Measurements from ENCODE around the gene AMOT. TPM values are rescaled to one million over a fixed set of nuclear protein-coding genes. Genes with fewer than 3 reads are reported as not detected.

Gene AMOT
- polyA plus RNA-seq, 1 of the 3 experiments (the other 2 are of a cell fraction) = 3.4 TPM

- ChIA-PET CTCF (interaction anchor here (0.9 to 1.2 kb wide), 2 partner anchors 21 to 23 kb away, joined by 3 read pairs; no protein-coding TSS in a partner anchor), POLR2A (no interaction called here)
- H4K20me1 ChIP-seq (ENCODE audit: insufficient read depth) = no peaks in the 10 kb centered on the region
- H3K36me3 ChIP-seq (replicated peaks in 1 of 2; ENCODE audit: control insufficient read depth in 1 of 2, insufficient read depth in 2 of 2, low read length in 1 of 2) = no peaks in the 10 kb centered on the region
- peaks cover under 1% of the 10 kb centered on the region; the same call in 1 of the 2 replicates for H3K27me3 ChIP-seq (ENCODE audit: insufficient read depth)
- no peak overlapping the region for H3K27ac ChIP-seq (ENCODE audit: low read depth in 2 of 2, low read length in 1 of 2)
- WGBS (ENCODE audit: low lambda C conversion rate) = 24% methylated on average over 2 of the region's 2 CpGs
- no peak overlapping the region for H3K4me2 ChIP-seq
- H3K9me3 ChIP-seq = no peaks in the 10 kb centered on the region
- no peak overlapping the region for H2AFZ ChIP-seq (ENCODE audit: low read depth)
- no peaks in the 10 kb centered on the region for H3K4me1 ChIP-seq (ENCODE audit: control insufficient read depth in 1 of 2, insufficient read depth in 2 of 2, low read depth in 1 of 2, low read length in 1 of 2)
- H3F3A ChIP-seq (replicated peaks; ENCODE audit: insufficient read depth) = no peaks in the 10 kb centered on the region
- no peak for DNase-seq
- no peaks in the 10 kb centered on the region for H3K79me2 ChIP-seq (ENCODE audit: insufficient read depth)
- H3K9ac ChIP-seq = no peak overlapping the region
- TF ChIP-seq ZBTB33 (IDR thresholded peaks at IDR 0.05; ENCODE audit: borderline replicate concordance, low read depth) (no peak), MXI1 (IDR thresholded peaks at IDR 0.05; ENCODE audit: low read depth, low read length) (no peak), USF2 (IDR thresholded peaks at IDR 0.05; ENCODE audit: borderline replicate concordance, low read depth, low read length) (no peak), SIN3A (IDR thresholded peaks at IDR 0.05; ENCODE audit: borderline replicate concordance, low read depth, low read length) (no peak), JUND (IDR thresholded peaks at IDR 0.05) (no peak), MEF2A (IDR thresholded peaks at IDR 0.05; ENCODE audit: borderline replicate concordance, low read depth) (no peak), NRF1 (IDR thresholded peaks at IDR 0.05; ENCODE audit: low read depth, low read length) (no peak), GABPA (IDR thresholded peaks at IDR 0.05; ENCODE audit: low read depth) (no peak), FOXJ3 (CRISPR knock-in tag; IDR thresholded peaks at IDR 0.05) (no peak), TAF1 (IDR thresholded peaks at IDR 0.05; ENCODE audit: borderline replicate concordance, low read depth, low read length) (no peak), RAD21 (IDR thresholded peaks at IDR 0.05; ENCODE audit: low read length) (no peak), EZH2phosphoT487 (IDR thresholded peaks at IDR 0.05; ENCODE audit: borderline replicate concordance, low read depth) (no peak), PBX3 (IDR thresholded peaks at IDR 0.05) (no peak), TEAD4 (IDR thresholded peaks at IDR 0.05; ENCODE audit: borderline replicate concordance, insufficient read depth) (no peak), REST (IDR thresholded peaks at IDR 0.05; ENCODE audit: low read depth, low read length) (no peak), FOXM1 (IDR thresholded peaks at IDR 0.05; ENCODE audit: low read depth) (no peak), GATA2 (CRISPR knock-in tag; IDR thresholded peaks at IDR 0.05) (no peak)
- H3K4me3 ChIP-seq (ENCODE audit: low read depth in 2 of 2, low read length in 1 of 2) = no peak overlapping the region
- no peaks in the 10 kb centered on the region for H3K9me2 ChIP-seq
Measured at GRCh38 chrX:112888916-112889315, 48.3 kb upstream of the AMOT start.
